A549 (cell line): Measurements from ENCODE around the gene PSMA7. TPM values are rescaled to one million over a fixed set of nuclear protein-coding genes. Genes with fewer than 3 reads are reported as not detected.

ENCODE experiments used
- ATAC-seq, 2 experiments: fragments of 200-7000 bp in 1 of 2; fragments of >200 bp in 1 of 2; cut with Nextera tagmentation in 1 of 2; cut with Tn5 transposase in 1 of 2; 3 replicates each; pipeline versions ENCODE4 v1.8.0 to v1.9.1; 2018 to 2020; ENCODE audit warnings: mild to moderate bottlenecking in 1 of 2, moderate library complexity in 1 of 2
- CTCF ChIA-PET: fragments of 300-600 bp; sonication (Branson Sonifier 250); formaldehyde crosslinking; extraction: SDS; loops from one replicate; lab custom pipeline; 2021; ENCODE audit warnings: antibody characterized with exemption, inconsistent platforms; lab: Yijun Ruan, JAX
- POLR2A ChIA-PET: fragments of 350-600 bp; formaldehyde crosslinking; extraction: SDS; loops from one replicate; lab custom pipeline; 2021; ENCODE audit warnings: antibody characterized with exemption, inconsistent platforms; lab: Yijun Ruan, JAX
- DNase-seq, 2 experiments: peaks; one replicate each; pipeline versions ENCODE4 v3.0.0 to v3.0.0-alpha.2; 2011 to 2016; ENCODE audit warnings: low read depth in 1 of 2, low spot score in 1 of 2
- FAIRE-seq: peaks from 2 replicates; lab custom pipeline; 2011; peaks lifted over from hg19 to GRCh38; lab: Jason Lieb, UNC
- H3K27ac ChIP-seq, 2 experiments: fragments of >200 bp; sonication (Bioruptor Twin); formaldehyde crosslinking; 3 replicates each; pipeline ENCODE4 v1.5.1; 2016 to 2017
- H3K4me1 ChIP-seq: fragments of >200 bp; sonication (Bioruptor Twin); formaldehyde crosslinking; 3 replicates; pipeline ENCODE4 v1.6.1; 2016
- H3K4me2 ChIP-seq: fragments of >200 bp; sonication (Bioruptor Twin); formaldehyde crosslinking; 3 replicates; pipeline ENCODE4 v1.6.1; 2016
- H3K4me3 ChIP-seq: fragments of >200 bp; sonication (Bioruptor Twin); formaldehyde crosslinking; 3 replicates; pipeline ENCODE4 v1.5.1; 2016
- H3K9me3 ChIP-seq: fragments of >200 bp; sonication (Bioruptor Twin); formaldehyde crosslinking; 3 replicates; pipeline ENCODE4 v1.6.1; 2016
- BHLHE40 ChIP-seq: IDR thresholded peaks from 2 replicates; pipeline ENCODE4 v1.6.1; 2012; ENCODE audit warnings: low read depth, low read length, inconsistent platforms
- CHD2 ChIP-seq: fragments of 150-350 bp; IDR thresholded peaks from 2 replicates; pipeline ENCODE4 v1.6.1; 2014; ENCODE audit warnings: low read length; ENCODE audit not compliant: partially characterized antibody
- E2F6 ChIP-seq: IDR thresholded peaks from 2 replicates; pipeline ENCODE4 v1.6.1; 2012; ENCODE audit warnings: low read depth, borderline replicate concordance
- EHF ChIP-seq: fragments of 250-450 bp; sonication (Bioruptor Pico); IDR thresholded peaks from 2 replicates; pipeline ENCODE4 v1.5.0; 2020; ENCODE audit warnings: mild to moderate bottlenecking
- EHMT2 ChIP-seq: fragments of 200-600 bp; sonication (generic); IDR thresholded peaks from 2 replicates; pipeline ENCODE4 v1.6.1; 2016; ENCODE audit warnings: antibody characterized with exemption, low read depth, mild to moderate bottlenecking, moderate library complexity
- ELK1 ChIP-seq: fragments of 150-350 bp; IDR thresholded peaks from 2 replicates; pipeline ENCODE4 v1.6.1; 2014; ENCODE audit warnings: low read depth, mild to moderate bottlenecking, low read length
- ESRRA ChIP-seq: fragments of 150-350 bp; IDR thresholded peaks from 2 replicates; pipeline ENCODE4 v1.6.1; 2014; ENCODE audit warnings: mild to moderate bottlenecking, low read length, borderline replicate concordance
- FOXS1 ChIP-seq: fragments of 250-450 bp; sonication (Bioruptor Pico); IDR thresholded peaks from 2 replicates; pipeline ENCODE4 v1.5.0; 2020; ENCODE audit warnings: mild to moderate bottlenecking, moderate library complexity
- HDAC2 ChIP-seq: fragments of 200-600 bp; sonication (generic); IDR thresholded peaks from 2 replicates; pipeline ENCODE4 v1.6.1; 2016
- HEYL ChIP-seq: fragments of 250-450 bp; sonication (Bioruptor Pico); IDR thresholded peaks from 2 replicates; pipeline ENCODE4 v1.8.0; 2021; ENCODE audit warnings: mild to moderate bottlenecking, moderate library complexity
- KDM5A ChIP-seq: fragments of 200-600 bp; sonication (generic); IDR thresholded peaks from 2 replicates; pipeline ENCODE4 v1.6.1; 2016; ENCODE audit warnings: antibody characterized with exemption, mild to moderate bottlenecking
- MAFK ChIP-seq: fragments of 450-650 bp; IDR thresholded peaks from 2 replicates; pipeline ENCODE4 v1.6.1; 2014; ENCODE audit not compliant: partially characterized antibody
- MAX ChIP-seq: IDR thresholded peaks from 2 replicates; pipeline ENCODE4 v1.6.1; 2012
- MYC ChIP-seq: IDR thresholded peaks from 2 replicates; pipeline ENCODE4 v1.6.1; 2012; ENCODE audit warnings: mild to moderate bottlenecking, inconsistent platforms, low read length, improper control_type of control experiment, borderline replicate concordance
- NR3C1 ChIP-seq: fragments of >200 bp; sonication (Bioruptor Twin); formaldehyde crosslinking; IDR thresholded peaks from 3 replicates; pipeline ENCODE4 v1.6.1; 2017
- PBX3 ChIP-seq: IDR thresholded peaks from 2 replicates; pipeline ENCODE4 v1.6.1; 2012
- PHF8 ChIP-seq: fragments of 200-600 bp; sonication (generic); IDR thresholded peaks from 2 replicates; pipeline ENCODE4 v1.6.1; 2016; ENCODE audit warnings: low read depth, mild to moderate bottlenecking, antibody characterized with exemption, moderate library complexity, borderline replicate concordance
- POLR2A ChIP-seq: IDR thresholded peaks from 2 replicates; pipeline ENCODE4 v1.6.1; 2012; ENCODE audit warnings: mild to moderate bottlenecking, low read length
- POLR2AphosphoS2 ChIP-seq: conservative IDR thresholded peaks from 2 replicates; pipeline ENCODE4 v1.6.1; 2012; ENCODE audit warnings: low read length, improper control_type of control experiment, inconsistent platforms
- RARB ChIP-seq: fragments of 250-450 bp; sonication (Bioruptor Pico); IDR thresholded peaks from 2 replicates; pipeline ENCODE4 v1.8.0; 2021; ENCODE audit warnings: mild to moderate bottlenecking, moderate library complexity
- REST ChIP-seq: fragments of 200-600 bp; sonication (generic); IDR thresholded peaks from 2 replicates; pipeline ENCODE4 v1.6.1; 2016; ENCODE audit warnings: antibody characterized with exemption, mild to moderate bottlenecking, moderate library complexity
- RFX5 ChIP-seq: fragments of 450-650 bp; IDR thresholded peaks from 2 replicates; pipeline ENCODE4 v1.7.1; 2014; ENCODE audit warnings: antibody characterized with exemption, mild to moderate bottlenecking, moderate library complexity
- RNF2 ChIP-seq: fragments of 200-600 bp; sonication (generic); IDR thresholded peaks from 2 replicates; pipeline ENCODE4 v1.6.1; 2016; ENCODE audit warnings: low read depth, mild to moderate bottlenecking, antibody characterized with exemption, moderate library complexity, borderline replicate concordance
- SREBF2 ChIP-seq: fragments of 450-650 bp; IDR thresholded peaks from 2 replicates; pipeline ENCODE4 v1.6.1; 2014; ENCODE audit warnings: mild to moderate bottlenecking, moderate library complexity
- TP53 ChIP-seq: fragments of 250-450 bp; sonication (Bioruptor Pico); IDR thresholded peaks from 2 replicates; pipeline ENCODE4 v1.5.0; 2021; ENCODE audit warnings: mild to moderate bottlenecking, moderate library complexity
- ZC3H11A ChIP-seq: fragments of 450-650 bp; IDR thresholded peaks from 2 replicates; pipeline ENCODE4 v1.6.1; 2014; ENCODE audit warnings: antibody characterized with exemption, mild to moderate bottlenecking
- ZSCAN20 ChIP-seq: fragments of 250-450 bp; sonication (Bioruptor Pico); IDR thresholded peaks from 2 replicates; pipeline ENCODE4 v1.8.0; 2022; ENCODE audit warnings: mild to moderate bottlenecking, moderate library complexity
- WGBS: methylation state at CpG from one replicate; pipeline ENCODE4 v1.1.6; 2017; ENCODE audit errors: missing lambda C conversion rate; 5-methylcytosine and 5-hydroxymethylcytosine counted together
- polyA plus RNA-seq, 4 experiments: library from polyadenylated mRNA; depleted of rRNA in 3 of 4; stranded (reverse); fragments of >200 nt; fragmentation: RNase III in 1 of 4; extraction: RNeasy Plus Mini Kit Qiagen cat#74134 plus additional on column Dnase treatment in 1 of 4; gene quantifications; 2 replicates in 3 of 4; 3 replicates in 1 of 4; pipeline ENCODE4 v1.2.3, GENCODE V29; 2011 to 2017

Gene PSMA7
- polyA plus RNA-seq, 2 of the 4 experiments (the other 2 are of a cell fraction), result 511 to 562 TPM

GRCh38 chr20:62151835-62152364 is 8.7 kb upstream of the PSMA7 start:
- peaks cover 16% of the 10 kb centered on the region for H3K4me1 ChIP-seq
- H3K9me3 ChIP-seq, result peaks cover 6% of the 10 kb centered on the region; the same call in 2 of the 3 replicates
- no peak for TF ChIP-seq MYC
- TF ChIP-seq E2F6, result no peak
- TF ChIP-seq TP53 (CRISPR knock-in tag), result no peak
- TF ChIP-seq POLR2AphosphoS2, result no peak
- no peak for TF ChIP-seq HEYL (CRISPR knock-in tag)
- no peak for TF ChIP-seq RARB (CRISPR knock-in tag)
- TF ChIP-seq MAFK, result no peak
- no peak for TF ChIP-seq FOXS1 (CRISPR knock-in tag)
- no peak for TF ChIP-seq PBX3
- TF ChIP-seq EHMT2, result no peak
- no peak for TF ChIP-seq MAX
- TF ChIP-seq NR3C1, result no peak
- no peak for TF ChIP-seq ZC3H11A
- no peak for TF ChIP-seq EHF (CRISPR knock-in tag)
- TF ChIP-seq PHF8, result no peak
- no peak for TF ChIP-seq SREBF2
- TF ChIP-seq CHD2, result no peak
- TF ChIP-seq KDM5A, result no peak
- TF ChIP-seq ELK1, result no peak
- no peak for TF ChIP-seq ESRRA
- WGBS, result 85% methylated on average over 18 of the region's 23 CpGs
- no peak overlapping the region for H3K4me3 ChIP-seq
- no peak overlapping the region for H3K4me2 ChIP-seq
- H3K27ac ChIP-seq, result no peak overlapping the region
- DNase-seq (no peak), FAIRE-seq (no peak), ATAC-seq (no peak)
- CTCF ChIA-PET, result interaction anchor here (1.2 kb wide), 1 partner anchor 11 kb away, joined by 3 read pairs; no protein-coding TSS in a partner anchor
- POLR2A ChIA-PET, result no interaction called here

- H3K4me2 ChIP-seq, result no peak overlapping the region
- H3K27ac ChIP-seq, result no peak overlapping the region
- FAIRE-seq (no peak), DNase-seq (no peak), ATAC-seq (no peak)
- ChIA-PET CTCF (no interaction called here), POLR2A (no interaction called here)
- WGBS, result 90% methylated on average over 8 of the region's 11 CpGs
- TF ChIP-seq ZSCAN20 (CRISPR knock-in tag), result no peak
- TF ChIP-seq POLR2AphosphoS2, result no peak
- no peak overlapping the region for H3K4me3 ChIP-seq
- peaks cover 6% of the 10 kb centered on the region; the same call in 2 of the 3 replicates for H3K9me3 ChIP-seq
- peaks cover 12% of the 10 kb centered on the region for H3K4me1 ChIP-seq
Measured at GRCh38 chr20:62151225-62151624, 8.0 kb upstream of the PSMA7 start.

- CTCF ChIA-PET, result interaction anchor here (1.4 kb wide), 1 partner anchor 139 kb away, joined by 5 read pairs; no protein-coding TSS in a partner anchor
- DNase-seq, result no peak
- peak in 1 of 2 experiments; percentile 18; a peak in 1 of 6 replicates for ATAC-seq
- Histone ChIP-seq H3K9me3 (peaks cover 6% of the 10 kb centered on the region; the same call in 2 of the 3 replicates), H3K4me1 (peaks cover 3% of the 10 kb centered on the region), H3K4me3 (no peak overlapping the region), H3K4me2 (no peak overlapping the region), H3K27ac (no peak overlapping the region)
- no peak for FAIRE-seq
- POLR2A ChIA-PET, result no interaction called here
- WGBS, result 93% methylated on average over 11 of the region's 11 CpGs
- no peak for TF ChIP-seq ELK1
- no peak for TF ChIP-seq BHLHE40
- no peak for TF ChIP-seq POLR2A
- TF ChIP-seq ZC3H11A, result no peak
- TF ChIP-seq RNF2, result no peak
- no peak for TF ChIP-seq CHD2
- no peak for TF ChIP-seq SREBF2
- TF ChIP-seq MAFK, result no peak
- TF ChIP-seq PHF8, result no peak
- no peak for TF ChIP-seq HDAC2
- no peak for TF ChIP-seq RFX5
- TF ChIP-seq TP53 (CRISPR knock-in tag), result no peak
- no peak for TF ChIP-seq REST
Measured at GRCh38 chr20:62150310-62150575, 7.0 kb upstream of the PSMA7 start.
